Mucosa of descending colon (tissue), 3 donors: ENCODE data around the gene ZDHHC13. TPM values are rescaled to one million over a fixed set of nuclear protein-coding genes. Genes with fewer than 3 reads are reported as not detected.

Source experiments
- ATAC-seq: fragments of 200-7000 bp; cut with Tn5 transposase; one replicate; pipeline ENCODE4 v1.9.1; 2020; ENCODE audit warnings: mild to moderate bottlenecking, moderate library complexity
- DNase-seq, 3 donors: peaks; one replicate each; pipeline ENCODE4 v3.0.0-alpha.2; 2020
- H3K36me3 ChIP-seq: fragments of 200-600 bp; one replicate; pipeline ENCODE4 v1.8.0; 2021; ENCODE audit warnings: low read depth, mild to moderate bottlenecking
- H3K4me1 ChIP-seq: fragments of 200-600 bp; one replicate; pipeline ENCODE4 v1.8.0; 2021; ENCODE audit warnings: low read depth, mild to moderate bottlenecking
- H3K4me3 ChIP-seq: fragments of 200-600 bp; one replicate; pipeline ENCODE4 v1.8.0; 2021; ENCODE audit warnings: mild to moderate bottlenecking
- H3K9me3 ChIP-seq: fragments of 200-600 bp; one replicate; pipeline ENCODE4 v1.8.0; 2021; ENCODE audit warnings: mild to moderate bottlenecking
- CTCF ChIP-seq: fragments of 200-600 bp; IDR thresholded peaks from one replicate; pipeline ENCODE4 v1.8.0; 2022; ENCODE audit warnings: antibody characterized with exemption, mild to moderate bottlenecking
- intact Hi-C, 2 donors: fragments of 100-400 bp; cut with DNase I in 1 of 2; cut with micrococcal nuclease in 1 of 2; formaldehyde crosslinking; loops; one replicate each; pipeline versions ENCODE4 v1.11.0 to v1.11.1; 2022; cut with DNase I, micrococcal nuclease
- total RNA-seq, 3 donors: library from RNA; stranded (reverse); fragmentation: NEBNext Ultra II Directional in 2 of 3; extraction: Animal tissue kit (Norgen Biotek cat#: 25700) in 2 of 3; gene quantifications; one replicate each; pipeline versions ENCODE4 v1.2.1 to v1.2.4, GENCODE V29; 2021 to 2023
- donor health status: DM: no; HTN: no; CAD: no; lungs with moderate emphysema.
- donor health status: DM: no; HTN: no; CAD: no.
- donor health status: DM: no; HTN: yes; CAD: no.

ZDHHC13 gene
- total RNA-seq, 3 donors from 2014 or later: 19.7 to 33.4 (median 27.2) TPM

- intact Hi-C loops: no loop called here
- ATAC-seq (no peak), DNase-seq (no peak)
- Histone ChIP-seq H3K9me3 (no peaks in the 10 kb centered on the region), H3K4me1 (no peaks in the 10 kb centered on the region), H3K36me3 (no peaks in the 10 kb centered on the region), H3K4me3 (no peak overlapping the region)
- no peak for TF ChIP-seq CTCF
These were observed 99.9 kb downstream of the ZDHHC13 start for GRCh38 chr11:19216709-19217374.

- ATAC-seq (no peak), DNase-seq (no peak)
These were observed 101.2 kb downstream of the ZDHHC13 start for GRCh38 chr11:19218216-19218615.

GRCh38 chr11:19218786-19219460, 102.0 kb downstream of the ZDHHC13 start:
- peak in 2 of 3 donors; percentile 17 to 38 for DNase-seq
- ATAC-seq: peak; percentile 19
- no peaks in the 10 kb centered on the region for H3K9me3 ChIP-seq
- H3K4me1 ChIP-seq: no peaks in the 10 kb centered on the region
- intact Hi-C loops: no loop called here
- TF ChIP-seq CTCF: no peak
- no peaks in the 10 kb centered on the region for H3K36me3 ChIP-seq
- H3K4me3 ChIP-seq: no peak overlapping the region

More at GRCh38 chr11:19218216-19218615, 101.2 kb downstream of the ZDHHC13 start:
- Histone ChIP-seq H3K4me3 (no peak overlapping the region), H3K4me1 (no peaks in the 10 kb centered on the region), H3K36me3 (no peaks in the 10 kb centered on the region), H3K9me3 (no peaks in the 10 kb centered on the region)
- intact Hi-C loops: no loop called here
- no peak for TF ChIP-seq CTCF

- intact Hi-C loops: no loop called here
- Histone ChIP-seq H3K4me1 (no peaks in the 10 kb centered on the region), H3K36me3 (no peaks in the 10 kb centered on the region), H3K9me3 (no peaks in the 10 kb centered on the region), H3K4me3 (no peak overlapping the region)
- ATAC-seq (no peak), DNase-seq (no peak)
- TF ChIP-seq CTCF: no peak
These were observed 104.1 kb downstream of the ZDHHC13 start for GRCh38 chr11:19220903-19221724.

GRCh38 chr11:19225123-19225522, 108.2 kb downstream of the ZDHHC13 start:
- peak; percentile 37 for ATAC-seq

More at GRCh38 chr11:19225123-19225522, 108.2 kb downstream of the ZDHHC13 start:
- intact Hi-C loops: no loop called here
- Histone ChIP-seq H3K9me3 (no peaks in the 10 kb centered on the region), H3K36me3 (no peaks in the 10 kb centered on the region), H3K4me1 (no peaks in the 10 kb centered on the region), H3K4me3 (no peak overlapping the region)
- DNase-seq: peak in 1 of 3 donors; percentile 36
- no peak for TF ChIP-seq CTCF
